ENCODE measurements around the gene PGF.
A peak's percentile ranks its signal among the peaks of the same experiment; 100 is the strongest.

The PGF gene

DNA sequence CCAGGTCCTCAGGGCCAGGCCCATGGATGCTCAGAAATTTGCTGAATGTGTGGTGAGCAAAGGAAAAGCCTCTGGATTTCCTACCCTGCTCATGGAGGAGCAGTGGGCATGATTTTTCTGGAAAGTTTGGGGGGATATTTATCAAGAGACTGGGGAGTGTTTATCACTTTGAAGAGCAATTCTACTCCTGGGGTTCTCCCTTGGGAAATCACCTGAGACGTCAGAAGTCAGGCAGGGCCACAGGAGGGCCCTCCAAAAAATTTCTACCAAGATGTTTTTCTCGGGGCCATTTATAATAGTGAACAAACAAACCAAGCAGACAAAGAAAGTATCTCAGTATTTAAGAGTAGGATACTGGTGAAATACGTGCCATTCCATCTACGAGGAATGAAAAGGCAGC is 27.3 kb upstream of the PGF start:
- TF ChIP-seq POLR2A (IDR thresholded peaks at IDR 0.05; ENCODE audit: low read depth, low read length): no peak
- DNase-seq (ENCODE audit: insufficient read length, low spot score) (no peak), FAIRE-seq (no peak)

DNA sequence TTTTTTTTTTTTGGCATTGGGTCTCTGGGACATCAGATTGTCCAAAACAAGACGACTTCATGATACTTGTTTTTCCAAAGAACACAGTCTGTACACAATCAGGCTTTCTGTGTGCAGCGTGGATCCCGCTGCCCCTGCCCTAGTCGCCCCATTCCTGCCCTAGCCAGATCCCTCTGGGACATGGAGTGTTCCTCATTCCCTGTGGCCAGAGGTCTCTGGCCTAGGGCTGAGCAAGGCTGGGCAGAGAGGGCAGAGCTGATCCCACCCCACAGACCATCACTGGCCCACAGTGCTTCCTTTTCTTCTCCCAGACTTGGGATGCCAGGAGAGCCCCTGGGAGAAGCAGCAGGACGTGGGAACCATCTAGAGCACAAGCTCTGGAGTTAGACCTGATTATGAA is 26.4 kb upstream of the PGF start:
- FAIRE-seq (no peak), DNase-seq (ENCODE audit: insufficient read length, low spot score) (no peak)

DNA sequence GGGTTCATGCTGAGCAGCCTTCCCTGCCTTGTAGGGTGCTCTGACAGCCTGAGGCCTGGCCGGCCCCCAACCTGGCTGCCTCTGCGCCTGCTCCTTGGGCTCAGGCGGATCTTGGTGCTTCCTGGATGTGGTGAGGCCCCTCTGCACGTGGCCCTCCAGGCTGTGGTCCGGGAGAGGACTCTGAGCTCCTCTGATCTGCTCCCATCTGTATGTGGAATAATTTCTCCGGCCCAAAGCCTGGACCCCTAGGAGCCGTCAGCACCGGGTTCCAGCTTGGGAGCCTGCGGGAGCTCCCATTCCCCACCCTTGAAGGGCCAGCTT is 26.0 kb upstream of the PGF start:
- DNase-seq (ENCODE audit: insufficient read length, low spot score): no peak
- no peak for FAIRE-seq
- TF ChIP-seq POLR2A (IDR thresholded peaks at IDR 0.05; ENCODE audit: low read depth, low read length): 0 out of 2 replicates have a peak, but pooled peaks have one; percentile 23

More for the DNA sequence above, 26.4 kb upstream of the PGF start:
- no peak for TF ChIP-seq POLR2A (IDR thresholded peaks at IDR 0.05; ENCODE audit: low read depth, low read length)

DNA sequence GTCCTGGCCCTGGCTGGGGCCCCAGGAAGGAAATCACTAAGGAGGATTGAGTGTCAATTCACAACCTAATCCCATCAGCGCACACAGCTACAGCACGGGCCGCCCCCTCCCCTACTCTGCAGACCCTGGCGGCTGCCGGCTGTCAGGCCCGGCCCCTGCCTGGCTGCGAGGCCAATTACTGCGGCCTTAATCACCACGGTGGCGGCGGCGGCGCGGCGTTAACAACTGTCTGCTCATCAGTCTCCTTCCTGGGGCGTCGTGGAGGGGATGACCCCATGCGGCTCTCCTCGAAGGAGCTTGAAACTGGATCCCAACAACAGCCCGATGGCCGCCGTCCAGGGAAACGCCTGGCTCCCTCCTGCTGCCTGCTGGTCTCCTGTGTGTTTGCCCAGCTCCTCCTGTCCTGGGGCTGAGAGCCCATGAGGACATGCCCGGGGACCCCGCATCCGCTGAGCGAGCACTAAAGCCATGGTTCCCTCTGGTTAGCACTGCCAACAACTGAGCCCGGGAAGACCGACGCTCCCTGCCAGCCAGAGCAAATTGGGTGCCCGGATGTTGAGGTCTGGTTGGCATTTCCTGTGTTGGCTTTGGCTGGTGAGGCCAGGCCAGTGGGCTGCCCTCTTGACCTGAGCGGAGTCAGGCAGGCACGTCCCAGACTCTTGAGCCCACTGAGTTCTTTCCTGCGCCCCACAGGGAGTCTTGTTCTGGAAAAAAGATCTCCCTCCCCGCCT is 25.5 kb upstream of the PGF start:
- DNase-seq (ENCODE audit: insufficient read length, low spot score) (peak; percentile 60), FAIRE-seq (peak; percentile 89)
- TF ChIP-seq POLR2A (IDR thresholded peaks at IDR 0.05; ENCODE audit: low read depth, low read length): no peak

DNA sequence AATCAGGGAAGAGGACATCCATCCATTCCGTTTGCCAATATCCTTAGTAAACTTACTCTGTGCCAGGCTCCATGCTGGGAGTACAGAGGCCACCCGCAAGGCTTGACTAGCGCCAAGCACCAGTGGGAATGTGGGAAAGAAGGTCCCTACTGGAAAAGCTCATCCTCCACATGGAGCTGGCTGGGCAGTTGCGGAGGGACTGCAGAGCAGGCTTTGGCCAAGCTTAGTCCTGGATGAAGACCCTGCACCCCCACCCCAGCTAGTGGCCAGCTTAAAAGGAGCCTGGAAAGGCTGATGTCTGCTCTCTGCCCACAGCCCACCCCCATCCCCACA is 25.0 kb upstream of the PGF start:
- TF ChIP-seq POLR2A (IDR thresholded peaks at IDR 0.05; ENCODE audit: low read depth, low read length): no peak
- DNase-seq (ENCODE audit: insufficient read length, low spot score) (no peak), FAIRE-seq (no peak)

DNA sequence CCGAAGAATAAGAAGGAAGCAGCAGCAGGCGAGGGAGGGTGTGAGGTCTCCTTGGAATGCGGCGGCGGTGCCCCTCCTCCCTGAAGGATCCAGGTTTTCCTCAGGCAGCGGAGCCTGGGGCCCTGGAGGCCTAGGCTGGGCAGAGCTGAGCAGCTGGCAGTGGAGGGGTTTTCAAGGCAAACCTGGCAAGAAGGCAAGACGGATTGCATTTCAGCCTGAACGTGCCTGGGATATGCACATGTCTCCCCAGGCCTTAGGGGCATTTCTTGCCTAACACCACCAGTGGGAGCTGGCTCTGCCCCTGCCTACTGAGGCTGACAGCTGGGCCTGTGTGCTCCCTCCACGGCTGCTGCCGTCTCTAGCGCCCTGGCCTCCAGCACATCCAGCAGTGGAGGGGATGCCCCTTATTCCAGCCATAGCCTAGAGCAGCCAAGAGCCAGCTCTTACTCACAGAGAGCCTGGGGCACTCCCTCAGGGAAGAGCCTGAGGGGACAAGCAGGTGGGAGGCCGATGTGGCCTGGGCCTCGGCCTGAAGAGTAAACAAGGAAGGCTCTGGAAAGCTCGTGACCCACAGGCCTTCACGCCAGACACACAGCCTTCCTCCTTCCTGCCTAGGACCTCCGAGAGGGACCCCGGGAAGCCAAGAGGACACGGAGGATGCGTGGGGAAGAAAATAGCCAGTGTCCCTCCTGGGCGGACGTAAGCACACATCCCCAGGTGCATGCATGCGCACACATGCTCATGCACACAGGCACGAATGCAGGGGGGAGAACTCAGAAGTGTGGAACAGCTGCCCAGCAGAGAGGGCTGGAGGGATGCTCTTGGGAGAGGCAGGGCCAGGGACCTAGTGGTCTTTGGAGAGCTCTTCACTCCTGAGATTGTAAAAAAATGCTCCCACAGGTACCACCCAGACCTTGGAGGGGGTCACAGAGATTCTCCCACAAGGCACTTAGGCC is 24.3 kb upstream of the PGF start:
- no peak for TF ChIP-seq POLR2A (IDR thresholded peaks at IDR 0.05; ENCODE audit: low read depth, low read length)
- FAIRE-seq (no peak), DNase-seq (ENCODE audit: insufficient read length, low spot score) (no peak)

DNA sequence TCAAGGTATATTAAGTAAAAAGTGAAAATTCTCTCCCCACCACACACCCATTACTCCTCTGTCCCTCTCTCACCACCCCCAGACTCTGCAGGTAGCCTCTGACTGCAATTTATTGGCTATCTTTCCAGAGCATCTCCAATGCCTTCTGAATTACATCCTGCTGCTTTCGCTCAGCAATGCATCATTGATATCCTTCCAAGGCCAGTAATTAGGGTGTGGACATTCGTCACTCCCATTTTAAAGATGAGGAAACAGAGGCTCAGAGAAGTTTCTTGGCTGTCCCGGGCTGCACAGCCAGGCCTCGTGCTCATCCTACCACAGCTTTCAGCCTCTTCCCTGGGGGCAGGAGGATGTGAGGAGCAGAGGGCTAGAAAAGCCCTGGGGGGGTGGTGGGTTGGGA is 23.6 kb upstream of the PGF start:
- TF ChIP-seq POLR2A (IDR thresholded peaks at IDR 0.05; ENCODE audit: low read depth, low read length): no peak
- no peak for DNase-seq (ENCODE audit: insufficient read length, low spot score)
- FAIRE-seq: no peak

DNA sequence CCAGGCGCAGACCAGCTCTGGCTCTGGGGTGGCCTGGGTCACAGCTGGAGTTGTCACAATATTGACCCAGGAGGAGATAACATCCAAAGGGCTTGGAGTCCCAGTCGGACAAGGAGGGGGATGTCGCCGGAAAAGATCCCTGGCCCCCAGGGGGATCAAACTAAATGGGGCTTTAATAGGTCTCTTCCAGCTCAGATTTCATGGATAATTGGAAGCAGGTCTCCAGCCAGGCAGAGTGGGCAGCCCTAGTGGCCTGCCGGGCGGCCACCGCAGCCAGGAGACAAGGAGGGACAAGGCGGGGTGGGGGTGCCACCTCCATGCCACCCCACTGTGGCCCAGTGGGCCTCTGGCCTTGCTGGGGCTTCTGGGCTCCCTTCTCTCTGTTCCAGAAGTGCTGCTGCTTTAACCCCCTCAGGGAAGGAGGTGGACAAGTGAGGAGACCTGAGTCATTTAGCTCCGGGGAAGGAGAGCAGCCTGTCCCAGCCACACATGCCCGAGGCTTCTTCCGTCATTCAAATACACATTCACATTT is 23.1 kb upstream of the PGF start:
- no peak for DNase-seq (ENCODE audit: insufficient read length, low spot score)
- no peak for FAIRE-seq
- no peak for TF ChIP-seq POLR2A (IDR thresholded peaks at IDR 0.05; ENCODE audit: low read depth, low read length)

DNA sequence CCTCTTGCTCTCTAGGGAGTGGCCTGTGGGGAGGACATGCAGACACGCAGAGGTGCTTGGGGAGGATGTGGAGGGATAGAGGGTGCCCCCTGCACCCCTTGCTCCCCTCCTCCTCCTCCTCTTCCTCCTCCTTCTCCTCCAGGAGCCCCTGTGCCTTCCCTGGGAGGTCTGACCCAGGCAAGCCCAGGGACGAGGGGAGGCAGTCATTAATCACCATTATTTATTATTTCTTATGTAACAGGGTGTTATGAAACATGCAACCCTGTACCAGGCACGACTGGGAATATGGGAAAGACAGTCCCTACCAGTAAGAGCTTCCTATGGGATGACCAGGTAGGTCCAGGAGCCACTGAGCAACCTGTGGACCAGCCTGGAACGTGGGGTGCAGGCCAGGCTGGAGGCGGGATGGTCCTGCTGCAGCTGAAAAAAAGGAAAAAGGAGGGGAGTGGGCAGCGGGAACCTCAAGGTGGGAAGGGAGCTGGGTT is 22.5 kb upstream of the PGF start:
- no peak for FAIRE-seq
- DNase-seq (ENCODE audit: insufficient read length, low spot score): no peak
- no peak for TF ChIP-seq POLR2A (IDR thresholded peaks at IDR 0.05; ENCODE audit: low read depth, low read length)

DNA sequence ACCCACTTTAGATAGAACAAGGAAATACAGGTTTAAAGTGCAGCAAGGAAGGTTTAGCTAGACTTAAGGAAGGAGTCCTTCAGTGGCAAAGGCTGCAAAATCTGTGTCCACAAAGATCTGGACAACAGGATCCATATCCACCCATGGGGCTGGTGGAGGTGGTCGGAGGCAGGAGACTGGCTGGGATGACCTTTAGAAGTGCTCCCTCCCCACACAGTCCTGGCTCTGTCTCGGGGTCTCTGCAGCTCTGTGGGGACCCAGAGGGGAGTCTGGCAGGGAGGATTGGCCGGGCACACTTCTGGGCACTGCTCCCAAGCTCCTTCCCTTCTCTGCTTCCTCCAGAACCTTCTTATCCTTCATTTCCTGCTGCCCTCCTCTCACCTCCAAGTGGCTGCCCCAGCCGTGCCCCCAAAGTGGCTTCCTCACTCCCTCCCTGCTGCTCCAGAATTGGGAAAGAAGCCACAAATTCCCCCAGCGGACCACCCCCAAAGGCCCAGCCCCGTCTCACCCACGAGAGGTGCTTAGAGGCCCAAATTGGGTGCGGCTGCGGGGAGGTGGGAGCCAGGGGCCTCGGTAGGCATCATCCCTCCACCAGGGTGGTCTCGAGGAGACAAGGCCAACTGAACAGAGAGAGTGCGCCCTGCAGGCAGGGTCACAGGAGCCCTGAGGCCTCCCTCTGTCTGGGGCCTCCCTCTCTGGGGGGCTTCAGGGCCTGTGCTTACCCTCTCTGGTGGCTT is 21.9 kb upstream of the PGF start:
- no peak for TF ChIP-seq POLR2A (IDR thresholded peaks at IDR 0.05; ENCODE audit: low read depth, low read length)
- no peak for FAIRE-seq

DNA sequence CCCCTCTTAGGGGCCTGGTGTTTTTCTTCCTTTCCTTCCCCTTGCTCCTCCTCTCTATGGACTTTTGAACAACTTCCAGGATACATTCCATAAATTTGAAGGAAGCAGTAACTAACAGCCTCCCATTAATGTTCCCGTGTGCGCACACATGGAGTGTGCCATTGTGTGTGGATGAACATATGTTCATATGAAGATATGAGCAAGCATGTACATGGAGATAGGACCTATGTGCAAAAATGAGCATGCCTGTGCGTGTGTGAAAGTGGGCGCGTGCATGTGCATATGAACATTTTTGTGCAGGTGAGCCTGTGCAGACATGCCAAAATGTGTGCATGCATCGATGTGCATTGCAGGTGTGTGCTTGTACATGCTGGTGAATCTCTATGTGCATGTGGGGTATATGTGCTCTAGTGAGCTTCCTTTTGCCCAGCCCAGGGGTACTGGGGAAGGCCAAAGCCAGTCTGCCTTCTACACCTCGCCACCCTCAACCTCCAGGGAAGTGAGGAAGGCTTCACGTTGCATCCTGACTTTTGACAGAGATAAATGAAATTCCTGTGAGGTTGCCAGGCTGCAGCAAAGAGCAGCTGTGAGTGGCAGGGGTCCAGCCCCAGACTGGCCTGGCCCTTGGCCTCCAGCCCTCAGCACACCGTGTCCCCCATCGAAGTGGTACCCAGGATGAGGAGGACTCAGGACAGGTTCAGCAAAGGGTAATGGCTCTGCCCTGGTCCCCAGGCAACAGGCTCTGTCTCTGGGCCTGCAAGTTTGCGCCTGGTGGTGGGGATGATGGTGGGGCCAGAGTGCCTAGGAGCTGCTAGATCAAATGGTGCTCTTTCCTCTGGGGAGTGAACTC is 21.1 kb upstream of the PGF start:
- no peak for TF ChIP-seq POLR2A (IDR thresholded peaks at IDR 0.05; ENCODE audit: low read depth, low read length)
- DNase-seq (ENCODE audit: insufficient read length, low spot score) (no peak), FAIRE-seq (no peak)

More for the DNA sequence above, 21.9 kb upstream of the PGF start:
- no peak for DNase-seq (ENCODE audit: insufficient read length, low spot score)

DNA sequence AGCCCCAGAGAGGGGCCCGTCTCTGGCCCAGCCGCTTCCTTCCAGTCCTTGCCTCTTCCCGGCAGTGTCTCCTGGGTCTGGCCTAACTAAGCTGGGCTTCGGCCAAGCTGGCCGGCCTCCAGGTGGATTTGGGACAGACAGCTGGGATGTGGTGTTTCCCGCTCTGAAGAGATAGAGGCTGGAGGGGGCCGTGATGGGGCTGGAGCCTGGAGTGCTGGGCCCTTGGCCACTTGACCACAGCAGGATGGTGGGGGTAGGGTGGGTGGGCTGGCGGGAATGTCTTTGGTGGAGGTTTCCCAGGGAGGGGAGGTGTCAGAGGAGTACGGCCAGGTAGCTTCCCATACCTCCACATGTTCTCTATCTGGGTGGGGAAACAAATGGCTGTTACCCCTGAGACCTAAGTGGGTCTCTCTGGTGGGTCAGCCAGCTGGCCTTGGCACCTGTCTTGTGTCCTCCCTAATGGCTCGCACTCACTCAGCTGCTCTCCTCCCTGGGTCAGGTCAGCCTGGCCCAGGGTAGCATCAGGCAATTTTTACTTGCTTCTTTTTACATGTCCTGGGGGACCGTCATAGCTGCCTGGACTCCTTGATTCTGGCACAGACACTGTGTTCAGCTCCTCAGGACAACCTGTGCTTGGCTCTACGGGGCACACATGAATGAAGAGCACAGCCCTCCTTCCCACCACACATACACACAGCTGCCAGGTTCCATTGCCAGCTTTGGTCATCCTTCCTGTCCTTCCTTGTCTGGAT is 19.8 kb upstream of the PGF start:
- FAIRE-seq: no peak
- no peak for DNase-seq (ENCODE audit: insufficient read length, low spot score)
- no peak for TF ChIP-seq POLR2A (IDR thresholded peaks at IDR 0.05; ENCODE audit: low read depth, low read length)
